ENCODE results near the gene ABCD4.

Gene ABCD4

GRCh38 chr14:74257941-74258763, 44.6 kb downstream of the ABCD4 start:
- DNase-seq, result no peak

- peak; percentile 81 for DNase-seq
Observed at GRCh38 chr14:74257078-74257940, 45.4 kb downstream of the ABCD4 start.

- DNase-seq, result no peak
Observed at GRCh38 chr14:74255281-74255680, 47.5 kb downstream of the ABCD4 start.

GRCh38 chr14:74249433-74250375, 53.0 kb downstream of the ABCD4 start:
- DNase-seq, result no peak

- no peak for DNase-seq
Observed at GRCh38 chr14:74248017-74248416, 54.7 kb downstream of the ABCD4 start.

- no peak for DNase-seq
Observed at GRCh38 chr14:74246542-74246941, 56.2 kb downstream of the ABCD4 start.

GRCh38 chr14:74245292-74245691, 57.4 kb downstream of the ABCD4 start:
- no peak for DNase-seq

GRCh38 chr14:74244115-74244514, 58.6 kb downstream of the ABCD4 start:
- DNase-seq, result no peak

- DNase-seq, result no peak
Observed at GRCh38 chr14:74243051-74243450, 59.7 kb downstream of the ABCD4 start.

- DNase-seq, result no peak
Observed at GRCh38 chr14:74242780-74243042, 60.0 kb downstream of the ABCD4 start.

- DNase-seq, result no peak
Observed at GRCh38 chr14:74242021-74242779, 60.5 kb downstream of the ABCD4 start.

- DNase-seq, result no peak
Observed at GRCh38 chr14:74241652-74242017, 61.1 kb downstream of the ABCD4 start.

- DNase-seq, result no peak
Observed at GRCh38 chr14:74240794-74241651, 61.7 kb downstream of the ABCD4 start.

GRCh38 chr14:74239848-74240793, 62.6 kb downstream of the ABCD4 start:
- no peak for DNase-seq

- no peak for DNase-seq
Observed at GRCh38 chr14:74238974-74239847, 63.5 kb downstream of the ABCD4 start, which contains the start of gene VSX2. TSS of gene VSX2 (plus strand) at chr14:74239449. CDS start at chr14:74239562, 113 bp downstream.

GRCh38 chr14:74237441-74237840, 65.3 kb downstream of the ABCD4 start:
- no peak for DNase-seq
